Natural killer cell (primary cell): ENCODE data around the gene ALDOC. TPM values are rescaled to one million over a fixed set of nuclear protein-coding genes. Genes with fewer than 3 reads are reported as not detected.

Experiments used
- ATAC-seq, 3 donors: fragments of 150-1000 bp in 2 of 3; fragments of 200-7000 bp in 1 of 3; cut with Tn5 transposase; 1 replicate in 1 of 3; 2 replicates in 2 of 3; pipeline ENCODE4 v1.10.0; 2021; ENCODE audit warnings: mild to moderate bottlenecking in 2 of 3, moderate library complexity in 2 of 3
- DNase-seq, 2 donors: peaks; one replicate each; pipeline versions ENCODE4 v3.0.0 to v3.0.0-alpha.2; 2013 to 2021; ENCODE audit warnings: mixed read lengths in 1 of 2
- H3K27ac ChIP-seq: one replicate; pipeline ENCODE4 v1.5.1; 2013; ENCODE audit warnings: mild to moderate bottlenecking, low read length
- H3K27me3 ChIP-seq: one replicate; pipeline ENCODE4 v1.6.1; 2013; ENCODE audit warnings: low read length; ENCODE audit not compliant: control insufficient read depth, insufficient read depth
- H3K36me3 ChIP-seq: one replicate; pipeline ENCODE4 v1.6.1; 2013; ENCODE audit warnings: low read length; ENCODE audit not compliant: control insufficient read depth, insufficient read depth
- H3K4me1 ChIP-seq: one replicate; pipeline ENCODE4 v1.6.1; 2013; ENCODE audit warnings: low read length; ENCODE audit not compliant: control insufficient read depth, insufficient read depth
- H3K4me3 ChIP-seq: one replicate; pipeline ENCODE4 v1.5.1; 2013; ENCODE audit warnings: low read length
- H3K9me3 ChIP-seq: one replicate; pipeline ENCODE4 v1.6.1; 2013; ENCODE audit warnings: low read length; ENCODE audit not compliant: control insufficient read depth, insufficient read depth
- H3K27ac Mint-ChIP-seq, 2 donors: one replicate each; pipeline ENCODE4 v1.8.0; 2022; ENCODE audit warnings: mild to moderate bottlenecking in 2 of 2, mixed read lengths in 2 of 2, moderate library complexity in 1 of 2
- H3K27me3 Mint-ChIP-seq, 2 donors: one replicate each; pipeline ENCODE4 v1.8.0; 2022; ENCODE audit warnings: low read depth in 2 of 2, mixed read lengths in 2 of 2
- H3K36me3 Mint-ChIP-seq: one replicate; pipeline ENCODE4 v1.8.0; 2022; ENCODE audit warnings: mixed read lengths
- H3K4me1 Mint-ChIP-seq, 2 donors: one replicate each; pipeline ENCODE4 v1.8.0; 2022; ENCODE audit warnings: mixed read lengths in 2 of 2
- H3K4me3 Mint-ChIP-seq: one replicate; pipeline ENCODE4 v1.8.0; 2022; ENCODE audit warnings: mild to moderate bottlenecking, moderate library complexity, mixed read lengths
- H3K9me3 Mint-ChIP-seq, 2 donors: one replicate each; pipeline ENCODE4 v1.8.0; 2022; ENCODE audit warnings: mixed read lengths in 2 of 2
- CTCF ChIP-seq: fragments of 200-600 bp; IDR thresholded peaks from one replicate; pipeline ENCODE4 v1.8.0; 2022; ENCODE audit warnings: antibody characterized with exemption
- WGBS: methylation state at CpG from one replicate; pipeline ENCODE4 v1.1.7; 2013; ENCODE audit warnings: missing lambda C conversion rate; ENCODE audit not compliant: insufficient coverage; 5-methylcytosine and 5-hydroxymethylcytosine counted together
- intact Hi-C: fragments of 100-400 bp; cut with micrococcal nuclease; formaldehyde crosslinking; loops from one replicate; pipeline ENCODE4 v1.14.2; 2022
- total RNA-seq, 4 donors: library from RNA; stranded (reverse); fragments of 120-200 nt in 1 of 4; gene quantifications; one replicate each; pipeline versions ENCODE4 v1.2.3 to v1.2.4, GENCODE V29; 2013 to 2022

The ALDOC gene
- total RNA-seq, 3 donors from 2014 or later (not counting 1 experiment from before 2014, with no cell fraction given), result 18.2 to 25.4 (median 23.0) TPM

DNA sequence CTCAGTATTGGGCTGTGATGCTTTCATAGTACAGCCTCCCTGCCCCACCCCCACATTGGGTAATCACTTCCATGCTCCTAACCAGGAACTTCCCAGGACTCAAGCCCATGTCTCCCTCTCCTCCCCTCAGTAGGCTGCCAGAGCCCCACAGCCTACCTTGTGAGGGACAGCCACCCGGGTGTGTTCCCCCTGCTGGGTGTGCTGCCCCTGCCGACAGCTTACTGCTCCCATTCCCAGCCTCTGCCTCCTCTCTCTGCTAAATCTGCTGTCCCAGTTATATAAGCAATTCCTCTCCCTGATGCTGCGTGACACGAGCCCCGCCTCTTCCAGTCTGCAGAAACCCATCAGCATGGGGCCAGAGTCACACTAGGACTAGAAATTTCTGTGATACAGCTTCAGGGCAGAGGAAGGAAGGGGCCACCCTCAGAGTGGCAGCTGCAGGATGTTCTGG is 37.3 kb upstream of the ALDOC start, which contains the start of gene RSKR:
RSKR (minus strand) TSS at position 255 of the 451 bp plus-strand sequence; CDS start at position 231, 24 bp downstream.
- ATAC-seq, result no peak
- H3K4me1 Mint-ChIP-seq, result no peaks in the 10 kb centered on the region
- H3K27me3 Mint-ChIP-seq, result no peaks in the 10 kb centered on the region
- H3K27me3 ChIP-seq, result no peaks in the 10 kb centered on the region
- no peak within 1 kb of the TSS for H3K27ac ChIP-seq
- no peaks in the 10 kb centered on the region for H3K9me3 ChIP-seq
- H3K9me3 Mint-ChIP-seq, result no peaks in the 10 kb centered on the region
- peaks cover 50% of the 10 kb centered on the region for H3K36me3 ChIP-seq
- no peak within 1 kb of the TSS for H3K4me3 ChIP-seq
- TF ChIP-seq CTCF, result no peak
- intact Hi-C loops, result loop anchor here (1.0 kb wide), 1 partner anchor 120 kb away; no protein-coding TSS in a partner anchor
- H3K36me3 Mint-ChIP-seq, result peaks cover 9% of the 10 kb centered on the region
- H3K27ac Mint-ChIP-seq, result peak within 1 kb of the TSS; percentile 14 to 59
- DNase-seq, result no peak
- no peak within 1 kb of the TSS for H3K4me3 Mint-ChIP-seq
- no peaks in the 10 kb centered on the region for H3K4me1 ChIP-seq
- 62% methylated on average over 5 of the region's 5 CpGs for WGBS

DNA sequence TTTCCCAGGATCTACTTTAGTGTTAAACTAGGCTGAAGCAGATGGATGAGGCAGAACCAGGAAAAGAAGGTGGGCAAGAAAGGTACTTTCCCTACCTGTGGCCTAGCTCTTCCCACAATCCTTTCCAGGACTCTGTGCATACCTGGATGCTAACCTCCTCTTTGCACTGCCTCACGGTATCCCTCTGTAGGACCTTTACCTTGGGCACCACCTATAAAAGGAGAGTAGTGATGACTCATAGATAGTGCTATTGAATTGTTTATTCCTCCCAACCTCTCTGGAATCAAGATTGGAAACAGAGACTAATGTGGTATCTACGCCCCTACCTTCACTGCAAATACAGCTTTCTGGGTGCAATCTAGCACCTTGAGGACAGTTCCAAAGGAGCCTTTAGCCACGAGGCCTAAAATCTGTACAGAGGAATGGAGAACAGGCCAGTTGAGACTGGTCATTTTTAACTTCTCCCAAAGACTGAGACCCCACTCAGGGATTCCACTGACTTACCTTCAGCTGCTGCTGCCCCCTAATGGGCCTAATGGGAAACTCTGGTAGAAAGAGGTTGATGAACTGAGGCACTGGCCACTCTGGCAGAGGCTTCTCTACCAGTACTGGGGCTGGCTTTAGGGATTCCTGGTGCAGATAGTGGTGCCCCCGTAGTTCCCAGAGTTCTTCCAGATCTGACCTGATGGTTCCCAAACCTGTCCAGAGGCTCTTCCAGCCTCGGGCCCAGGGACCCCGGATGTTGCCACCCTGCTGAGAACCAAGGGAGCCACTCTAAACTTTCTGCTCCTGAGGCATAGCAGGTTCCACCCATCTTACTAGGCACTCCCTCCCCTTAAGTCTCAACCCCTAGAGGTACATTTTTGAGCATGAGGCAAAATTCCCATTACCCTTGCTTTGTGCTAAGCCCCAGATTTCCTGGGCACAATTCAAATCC is 36.5 kb upstream of the ALDOC start:
- Histone ChIP-seq H3K27ac (no peak overlapping the region), H3K9me3 (no peaks in the 10 kb centered on the region), H3K4me3 (no peak overlapping the region), H3K36me3 (peaks cover 43% of the 10 kb centered on the region), H3K27me3 (no peaks in the 10 kb centered on the region), H3K4me1 (no peaks in the 10 kb centered on the region)
- Mint-ChIP-seq H3K27me3 (no peaks in the 10 kb centered on the region), H3K36me3 (peaks cover 9% of the 10 kb centered on the region), H3K4me3 (no peak overlapping the region), H3K9me3 (no peaks in the 10 kb centered on the region), H3K4me1 (no peaks in the 10 kb centered on the region), H3K27ac (peak overlapping the region; percentile 14 to 59)
- intact Hi-C loops, result loop anchor here (1.0 kb wide), 1 partner anchor 119 kb away; no protein-coding TSS in a partner anchor
- ATAC-seq, result peak; percentile 46 to 68 (median 66)
- TF ChIP-seq CTCF, result peak; percentile 72
- peak; percentile 23 to 68 for DNase-seq
- whole genome bisulfite sequencing, result 94% methylated on average over 5 of the region's 6 CpGs

DNA sequence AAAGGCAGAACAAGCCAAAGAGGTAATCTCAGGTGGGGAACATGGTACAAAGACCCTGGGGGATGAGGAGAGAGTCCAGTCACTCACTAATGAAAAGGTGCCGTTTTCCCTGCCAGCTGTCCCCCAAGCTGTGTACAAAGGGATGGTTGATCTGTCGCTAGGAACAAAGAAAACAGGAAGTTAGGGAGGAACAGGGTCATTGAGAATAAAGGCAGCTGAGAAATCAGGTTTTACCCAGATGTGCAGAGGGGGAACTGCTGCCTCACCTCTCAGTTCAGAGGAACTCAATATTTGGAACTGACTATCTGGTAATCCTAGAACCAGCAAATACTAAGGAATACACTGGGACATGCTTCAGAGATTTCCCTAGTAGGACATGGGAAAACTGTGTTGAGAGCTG is 35.8 kb upstream of the ALDOC start:
- no peak for ATAC-seq
- H3K36me3 Mint-ChIP-seq, result peaks cover 9% of the 10 kb centered on the region

More for the DNA sequence above, 35.8 kb upstream of the ALDOC start:
- 33% methylated on average over 2 of the region's 2 CpGs for WGBS
- Histone ChIP-seq H3K4me3 (no peak overlapping the region), H3K4me1 (no peaks in the 10 kb centered on the region), H3K27ac (no peak overlapping the region), H3K36me3 (peaks cover 38% of the 10 kb centered on the region), H3K27me3 (no peaks in the 10 kb centered on the region), H3K9me3 (no peaks in the 10 kb centered on the region)
- TF ChIP-seq CTCF, result no peak
- DNase-seq, result no peak
- H3K4me1 Mint-ChIP-seq, result no peaks in the 10 kb centered on the region
- no peaks in the 10 kb centered on the region for H3K9me3 Mint-ChIP-seq
- intact Hi-C loops, result no loop called here
- H3K27ac Mint-ChIP-seq, result peak overlapping the region in 1 of 2 donors; percentile 24
- H3K4me3 Mint-ChIP-seq, result no peak overlapping the region
- H3K27me3 Mint-ChIP-seq, result no peaks in the 10 kb centered on the region
